Neural crest cell (in vitro differentiated cells): ENCODE results near the gene PEPD. TPM values are rescaled to one million over a fixed set of nuclear protein-coding genes. Genes with fewer than 3 reads are reported as not detected.

Source experiments
- DNase-seq: peaks from one replicate; pipeline ENCODE4 v3.0.0; 2021; ENCODE audit warnings: low read depth, mixed read lengths, low spot score
- H3K27ac Mint-ChIP-seq: one replicate; pipeline ENCODE4 v1.8.0; 2021; ENCODE audit warnings: mild to moderate bottlenecking, mixed read lengths; ENCODE audit not compliant: unreplicated experiment
- H3K27me3 Mint-ChIP-seq: 2 replicates; pipeline ENCODE4 v1.8.0; 2021; ENCODE audit warnings: low read depth, mild to moderate bottlenecking, mixed read lengths
- H3K36me3 Mint-ChIP-seq: 2 replicates; pipeline ENCODE4 v1.8.0; 2021; ENCODE audit warnings: low read depth, mild to moderate bottlenecking, mixed read lengths
- H3K4me1 Mint-ChIP-seq: 2 replicates; pipeline ENCODE4 v1.8.0; 2021; ENCODE audit warnings: mixed read lengths
- H3K4me3 Mint-ChIP-seq: one replicate; pipeline ENCODE4 v1.8.0; 2021; ENCODE audit warnings: mild to moderate bottlenecking, mixed read lengths
- H3K9me3 Mint-ChIP-seq: 2 replicates; pipeline ENCODE4 v1.8.0; 2021; ENCODE audit warnings: mixed read lengths
- CTCF ChIP-seq: fragments of 200-600 bp; sonication (generic); conservative IDR thresholded peaks from 2 replicates; pipeline ENCODE4 v1.5.0; 2021; ENCODE audit warnings: antibody characterized with exemption, mild to moderate bottlenecking
- total RNA-seq: library from RNA; stranded (reverse); gene quantifications from 2 replicates; pipeline ENCODE4 v1.2.1, GENCODE V29; 2021

Gene PEPD
- total RNA-seq, 1 donor from 2014 or later, result 39.0 TPM

- H3K27me3 Mint-ChIP-seq, result no peaks in the 10 kb centered on the region
- H3K4me3 Mint-ChIP-seq, result no peak overlapping the region
- H3K36me3 Mint-ChIP-seq, result no peaks in the 10 kb centered on the region
- no peak overlapping the region for H3K27ac Mint-ChIP-seq
- DNase-seq, result no peak
- no peaks in the 10 kb centered on the region for H3K4me1 Mint-ChIP-seq
- TF ChIP-seq CTCF, result no peak
- no peaks in the 10 kb centered on the region for H3K9me3 Mint-ChIP-seq
Observed at GRCh38 chr19:33512580-33513137, 8.9 kb downstream of the PEPD start.

- Mint-ChIP-seq H3K27me3 (no peaks in the 10 kb centered on the region), H3K36me3 (no peaks in the 10 kb centered on the region), H3K4me1 (no peaks in the 10 kb centered on the region), H3K4me3 (no peak overlapping the region), H3K27ac (no peak overlapping the region), H3K9me3 (no peaks in the 10 kb centered on the region)
- no peak for DNase-seq
- no peak for TF ChIP-seq CTCF
Observed at GRCh38 chr19:33512021-33512420, 9.6 kb downstream of the PEPD start.

- H3K9me3 Mint-ChIP-seq, result no peaks in the 10 kb centered on the region
- no peaks in the 10 kb centered on the region for H3K36me3 Mint-ChIP-seq
- H3K4me3 Mint-ChIP-seq, result no peak overlapping the region
- no peaks in the 10 kb centered on the region for H3K4me1 Mint-ChIP-seq
- H3K27me3 Mint-ChIP-seq, result no peaks in the 10 kb centered on the region
- DNase-seq, result no peak
- TF ChIP-seq CTCF, result no peak
- no peak overlapping the region for H3K27ac Mint-ChIP-seq
Observed at GRCh38 chr19:33511346-33511745, 10.2 kb downstream of the PEPD start.

GRCh38 chr19:33510462-33511194 lies 11.0 kb downstream of the PEPD start:
- H3K4me3 Mint-ChIP-seq, result no peak overlapping the region
- H3K27ac Mint-ChIP-seq, result no peak overlapping the region
- no peaks in the 10 kb centered on the region for H3K27me3 Mint-ChIP-seq
- H3K4me1 Mint-ChIP-seq, result peaks cover 1% of the 10 kb centered on the region
- no peaks in the 10 kb centered on the region for H3K36me3 Mint-ChIP-seq
- DNase-seq, result no peak
- TF ChIP-seq CTCF, result no peak
- H3K9me3 Mint-ChIP-seq, result no peaks in the 10 kb centered on the region

GRCh38 chr19:33509774-33510173 lies 11.8 kb downstream of the PEPD start:
- no peak for TF ChIP-seq CTCF
- Mint-ChIP-seq H3K4me3 (no peak overlapping the region), H3K36me3 (no peaks in the 10 kb centered on the region), H3K4me1 (peaks cover 3% of the 10 kb centered on the region), H3K9me3 (no peaks in the 10 kb centered on the region), H3K27me3 (no peaks in the 10 kb centered on the region), H3K27ac (no peak overlapping the region)
- no peak for DNase-seq
